ENCODE data around the gene THRB. TPM values are rescaled to one million over a fixed set of nuclear protein-coding genes. Genes with fewer than 3 reads are reported as not detected.

Gene THRB
- polyA plus RNA-seq, 1 of the 3 experiments (the other 2 are of a cell fraction): 0.02 TPM

DNA sequence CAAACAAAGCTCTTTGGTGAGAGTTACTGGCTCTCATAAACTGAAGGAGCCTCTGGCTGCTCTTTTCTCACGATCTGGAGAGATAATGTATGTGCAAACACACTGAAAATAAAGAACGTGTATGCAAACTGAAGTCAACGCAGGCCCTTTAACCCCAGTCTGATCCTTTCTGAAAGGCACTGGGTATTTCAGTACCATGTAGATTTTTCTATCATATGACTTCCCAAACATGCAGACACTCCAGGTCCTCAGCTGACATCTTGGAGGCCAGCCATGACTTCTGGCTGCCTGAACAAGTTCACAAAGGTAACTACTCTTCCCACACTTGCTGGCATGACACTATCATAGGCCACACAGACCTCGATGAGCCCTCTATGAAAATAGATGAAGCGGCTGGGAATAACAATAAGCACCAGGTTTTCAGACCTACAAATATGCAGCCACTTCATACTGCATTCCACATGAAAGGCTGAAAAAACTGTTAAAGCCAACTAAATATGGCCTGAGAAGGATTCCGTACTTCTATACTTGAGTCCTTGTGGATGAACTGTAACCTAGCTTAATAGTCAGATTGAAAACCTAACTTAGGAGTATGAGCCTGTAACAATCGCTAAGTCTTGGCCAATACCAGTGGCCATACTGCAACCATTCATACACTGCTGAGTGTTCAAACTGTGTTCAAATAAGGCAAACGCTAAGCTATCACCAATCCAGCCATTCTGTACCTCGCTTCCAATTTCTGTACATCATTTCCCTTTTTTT, 121.3 kb downstream of the THRB start:
- CTCF ChIA-PET: interaction anchor here (0.6 kb wide), 1 partner anchor 36 kb away, joined by 3 read pairs; no protein-coding TSS in a partner anchor
- WGBS (ENCODE audit: low lambda C conversion rate): 79% methylated on average over 9 of the region's 9 CpGs

GRCh38 chr3:24372559-24373197, 122.0 kb downstream of the THRB start:
- CTCF ChIA-PET: no interaction called here
- Histone ChIP-seq H3K9me3 (no peaks in the 10 kb centered on the region), H3K4me1 (ENCODE audit: control insufficient read depth in 1 of 2, insufficient read depth in 2 of 2, low read depth in 1 of 2, low read length in 1 of 2) (no peaks in the 10 kb centered on the region)

More for the DNA sequence above, 121.3 kb downstream of the THRB start:
- H3K4me2 ChIP-seq: no peak overlapping the region
- no peaks in the 10 kb centered on the region for H3F3A ChIP-seq (replicated peaks; ENCODE audit: insufficient read depth)
- no peak for TF ChIP-seq FOSL2 (IDR thresholded peaks at IDR 0.05; ENCODE audit: borderline replicate concordance, low read depth)
- no peak overlapping the region for H2AFZ ChIP-seq (ENCODE audit: low read depth)
- no peak overlapping the region for H3K27ac ChIP-seq (ENCODE audit: low read depth in 2 of 2, low read length in 1 of 2)
- H3K9me3 ChIP-seq: no peaks in the 10 kb centered on the region
- H3K4me3 ChIP-seq (ENCODE audit: low read depth in 2 of 2, low read length in 1 of 2): no peak overlapping the region
- H3K9ac ChIP-seq: no peak overlapping the region
- no peaks in the 10 kb centered on the region for H3K9me2 ChIP-seq
- no peaks in the 10 kb centered on the region for H3K4me1 ChIP-seq (ENCODE audit: control insufficient read depth in 1 of 2, insufficient read depth in 2 of 2, low read depth in 1 of 2, low read length in 1 of 2)
- H4K20me1 ChIP-seq (ENCODE audit: insufficient read depth): no peaks in the 10 kb centered on the region
- H3K27me3 ChIP-seq (ENCODE audit: insufficient read depth): no peaks in the 10 kb centered on the region
- no peaks in the 10 kb centered on the region for H3K36me3 ChIP-seq (replicated peaks in 1 of 2; ENCODE audit: control insufficient read depth in 1 of 2, insufficient read depth in 2 of 2, low read length in 1 of 2)
- POLR2A ChIA-PET: no interaction called here
- no peaks in the 10 kb centered on the region for H3K79me2 ChIP-seq (ENCODE audit: insufficient read depth)
- no peak for DNase-seq

More at GRCh38 chr3:24372559-24373197, 122.0 kb downstream of the THRB start:
- 55% methylated on average over 3 of the region's 3 CpGs for WGBS (ENCODE audit: low lambda C conversion rate)
- no peaks in the 10 kb centered on the region for H3K36me3 ChIP-seq (replicated peaks in 1 of 2; ENCODE audit: control insufficient read depth in 1 of 2, insufficient read depth in 2 of 2, low read length in 1 of 2)
- no peak overlapping the region for H3K4me2 ChIP-seq
- no peaks in the 10 kb centered on the region for H4K20me1 ChIP-seq (ENCODE audit: insufficient read depth)
- H3K79me2 ChIP-seq (ENCODE audit: insufficient read depth): no peaks in the 10 kb centered on the region
- DNase-seq: no peak
- POLR2A ChIA-PET: no interaction called here
- no peaks in the 10 kb centered on the region for H3K9me2 ChIP-seq
- no peaks in the 10 kb centered on the region for H3F3A ChIP-seq (replicated peaks; ENCODE audit: insufficient read depth)
- no peak overlapping the region for H3K4me3 ChIP-seq (ENCODE audit: low read depth in 2 of 2, low read length in 1 of 2)
- TF ChIP-seq CTCF (IDR thresholded peaks at IDR 0.05) (no peak), IRF3 (IDR thresholded peaks at IDR 0.05; ENCODE audit: low read depth, low read length) (no peak), JUND (IDR thresholded peaks at IDR 0.05) (no peak), PBX3 (IDR thresholded peaks at IDR 0.05) (no peak), FOXM1 (IDR thresholded peaks at IDR 0.05; ENCODE audit: low read depth) (no peak), TEAD4 (IDR thresholded peaks at IDR 0.05; ENCODE audit: borderline replicate concordance, insufficient read depth) (no peak), FOSL2 (IDR thresholded peaks at IDR 0.05; ENCODE audit: borderline replicate concordance, low read depth) (no peak), CHD2 (IDR thresholded peaks at IDR 0.05; ENCODE audit: low read length, partially characterized antibody) (no peak)
- TF ChIP-seq, protein P1, sequence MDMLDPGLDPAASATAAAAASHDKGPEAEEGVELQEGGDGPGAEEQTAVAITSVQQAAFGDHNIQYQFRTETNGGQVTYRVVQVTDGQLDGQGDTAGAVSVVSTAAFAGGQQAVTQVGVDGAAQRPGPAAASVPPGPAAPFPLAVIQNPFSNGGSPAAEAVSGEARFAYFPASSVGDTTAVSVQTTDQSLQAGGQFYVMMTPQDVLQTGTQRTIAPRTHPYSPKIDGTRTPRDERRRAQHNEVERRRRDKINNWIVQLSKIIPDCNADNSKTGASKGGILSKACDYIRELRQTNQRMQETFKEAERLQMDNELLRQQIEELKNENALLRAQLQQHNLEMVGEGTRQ (IDR thresholded peaks at IDR 0.05; ENCODE audit: borderline replicate concordance, low read depth, low read length): no peak
- H3K9ac ChIP-seq: no peak overlapping the region
- no peak overlapping the region for H3K27ac ChIP-seq (ENCODE audit: low read depth in 2 of 2, low read length in 1 of 2)
- no peaks in the 10 kb centered on the region for H3K27me3 ChIP-seq (ENCODE audit: insufficient read depth)
- H2AFZ ChIP-seq (ENCODE audit: low read depth): no peak overlapping the region
